Fibroblast of the aortic adventitia (primary cell): ENCODE data around the gene EZH2. TPM values are rescaled to one million over a fixed set of nuclear protein-coding genes. Genes with fewer than 3 reads are reported as not detected.

ENCODE experiments used
- DNase-seq: peaks from one replicate; pipeline ENCODE4 v3.0.0-alpha.2; 2010; ENCODE audit warnings: low read depth
- H3K4me3 ChIP-seq: 2 replicates; pipeline ENCODE4 v1.5.1; 2011; ENCODE audit warnings: low read depth, mild to moderate bottlenecking, control low read depth, low read length, moderate library complexity
- total RNA-seq: library from RNA; depleted of rRNA; stranded (reverse); fragments of >200 nt; gene quantifications from 2 replicates; pipeline ENCODE4 v1.2.3, GENCODE V29; 2012; ENCODE audit warnings: low replicate concordance
- TF ChIP-seq, protein P1 (sequence below): IDR thresholded peaks from 2 replicates; pipeline ENCODE4 v1.5.1; 2011; ENCODE audit warnings: mild to moderate bottlenecking, low read length, control low read depth, inconsistent platforms; ENCODE audit not compliant: insufficient read depth

Gene EZH2
- total RNA-seq, 1 donor: 30.1 TPM

DNA sequence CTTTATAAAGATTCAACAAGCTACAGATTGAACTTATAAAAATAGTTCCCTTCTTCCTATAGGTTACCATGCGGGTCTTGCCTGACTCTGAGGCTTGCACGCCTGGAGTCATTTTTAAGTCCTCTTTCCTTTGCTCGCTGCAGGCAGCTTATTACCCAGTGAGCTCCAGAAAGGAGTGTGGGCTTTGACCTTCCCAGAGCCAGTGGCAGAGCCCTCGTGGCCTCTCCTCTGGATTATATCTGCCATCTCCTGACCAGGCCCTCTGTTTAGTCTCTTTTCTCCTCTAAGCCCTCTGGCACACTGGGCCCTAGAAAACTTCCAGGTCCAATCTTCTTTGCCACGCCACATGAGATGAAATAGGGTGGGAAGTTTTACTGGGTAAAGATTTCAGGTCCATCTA is 39.9 kb upstream of the EZH2 start:
- DNase-seq: no peak
- TF ChIP-seq, protein P1, sequence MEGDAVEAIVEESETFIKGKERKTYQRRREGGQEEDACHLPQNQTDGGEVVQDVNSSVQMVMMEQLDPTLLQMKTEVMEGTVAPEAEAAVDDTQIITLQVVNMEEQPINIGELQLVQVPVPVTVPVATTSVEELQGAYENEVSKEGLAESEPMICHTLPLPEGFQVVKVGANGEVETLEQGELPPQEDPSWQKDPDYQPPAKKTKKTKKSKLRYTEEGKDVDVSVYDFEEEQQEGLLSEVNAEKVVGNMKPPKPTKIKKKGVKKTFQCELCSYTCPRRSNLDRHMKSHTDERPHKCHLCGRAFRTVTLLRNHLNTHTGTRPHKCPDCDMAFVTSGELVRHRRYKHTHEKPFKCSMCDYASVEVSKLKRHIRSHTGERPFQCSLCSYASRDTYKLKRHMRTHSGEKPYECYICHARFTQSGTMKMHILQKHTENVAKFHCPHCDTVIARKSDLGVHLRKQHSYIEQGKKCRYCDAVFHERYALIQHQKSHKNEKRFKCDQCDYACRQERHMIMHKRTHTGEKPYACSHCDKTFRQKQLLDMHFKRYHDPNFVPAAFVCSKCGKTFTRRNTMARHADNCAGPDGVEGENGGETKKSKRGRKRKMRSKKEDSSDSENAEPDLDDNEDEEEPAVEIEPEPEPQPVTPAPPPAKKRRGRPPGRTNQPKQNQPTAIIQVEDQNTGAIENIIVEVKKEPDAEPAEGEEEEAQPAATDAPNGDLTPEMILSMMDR: no peak
- H3K4me3 ChIP-seq: no peak overlapping the region

DNA sequence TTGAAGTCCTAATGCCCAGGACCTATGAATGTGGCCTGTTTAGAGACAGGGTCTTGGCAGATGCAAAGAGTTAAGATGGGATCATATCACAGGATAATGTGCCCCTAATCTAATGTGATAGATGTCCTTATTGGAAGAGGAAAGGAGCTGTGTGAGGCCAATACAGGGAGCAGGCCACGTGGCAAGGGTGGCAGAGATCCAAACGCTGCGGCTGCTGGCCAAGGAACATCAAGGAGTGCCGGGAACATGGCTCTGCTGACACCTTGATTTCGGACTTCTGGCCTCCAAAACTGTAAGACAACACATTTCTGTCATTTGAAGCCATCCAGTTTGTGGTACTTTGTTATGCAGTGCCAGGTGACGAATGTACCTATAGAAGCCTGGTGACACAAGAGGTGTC is 37.7 kb upstream of the EZH2 start:
- H3K4me3 ChIP-seq: no peak overlapping the region

DNA sequence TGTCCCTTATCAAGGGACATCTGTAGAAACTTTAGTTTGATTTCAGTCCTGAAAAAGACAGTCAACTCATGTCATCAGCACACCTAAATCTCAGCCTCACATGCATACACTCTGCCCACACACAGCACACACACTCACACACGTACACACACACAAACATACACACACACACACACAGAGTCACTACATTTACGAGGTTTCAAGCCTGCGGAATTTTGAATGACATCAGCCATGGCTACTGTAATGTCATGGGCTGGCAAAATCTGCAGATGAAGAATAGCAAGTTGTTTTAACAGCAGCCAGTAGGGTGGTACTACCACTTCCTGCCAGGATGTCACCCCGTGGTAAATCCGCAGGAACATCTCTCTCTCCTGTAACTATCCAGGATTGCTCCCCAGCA is 37.1 kb upstream of the EZH2 start:
- TF ChIP-seq, protein P1: no peak
- H3K4me3 ChIP-seq: no peak overlapping the region
- DNase-seq: no peak

More for the DNA sequence above, 37.7 kb upstream of the EZH2 start:
- TF ChIP-seq, protein P1: no peak
- no peak for DNase-seq

DNA sequence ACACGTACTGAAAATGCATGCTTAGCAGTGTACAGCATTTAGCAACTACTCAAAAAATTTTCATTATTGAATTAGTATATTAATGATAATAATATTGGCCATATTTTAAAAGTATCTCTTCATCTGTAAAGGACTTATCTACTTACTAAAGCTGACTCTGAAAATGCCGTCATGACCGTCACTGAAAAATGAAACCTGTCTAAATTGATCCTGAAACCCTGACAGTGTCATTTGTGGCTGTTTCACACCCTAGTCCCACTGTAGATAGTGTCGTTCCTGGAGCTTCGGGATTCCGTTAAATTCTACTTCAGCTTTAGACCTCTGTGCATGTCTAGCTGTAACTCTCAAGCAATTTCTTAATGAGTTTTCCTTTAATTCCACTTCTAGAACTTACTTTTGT is 35.8 kb upstream of the EZH2 start:
- H3K4me3 ChIP-seq: no peak overlapping the region
- TF ChIP-seq, protein P1: no peak
- DNase-seq: no peak

DNA sequence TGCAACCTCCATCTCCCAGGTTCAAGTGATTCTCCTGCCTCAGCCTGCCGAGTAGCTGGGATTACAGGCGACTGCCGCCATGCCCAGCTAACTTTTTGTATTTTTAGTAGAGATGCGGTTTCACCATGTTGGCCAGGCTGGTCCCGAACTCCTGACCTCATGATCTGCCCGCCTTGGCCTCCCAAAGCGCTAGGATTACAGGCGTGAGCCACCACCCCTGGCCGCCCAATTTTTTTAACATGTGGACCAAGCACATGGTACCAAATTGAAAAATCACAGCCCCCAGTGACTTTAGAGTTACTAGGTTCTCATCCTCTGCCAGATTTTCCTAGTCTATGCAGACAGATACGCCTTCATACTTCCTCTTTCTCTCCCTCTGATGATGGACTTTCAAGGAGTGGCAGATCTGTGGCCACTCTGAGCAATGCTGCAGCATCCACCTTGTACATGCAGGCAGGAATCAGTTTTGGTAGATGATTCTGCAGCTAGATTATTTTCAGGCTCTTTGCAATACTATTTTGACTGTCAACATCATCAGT is 34.0 kb upstream of the EZH2 start:
- no peak for DNase-seq
- H3K4me3 ChIP-seq: no peak overlapping the region
- TF ChIP-seq, protein P1: no peak

DNA sequence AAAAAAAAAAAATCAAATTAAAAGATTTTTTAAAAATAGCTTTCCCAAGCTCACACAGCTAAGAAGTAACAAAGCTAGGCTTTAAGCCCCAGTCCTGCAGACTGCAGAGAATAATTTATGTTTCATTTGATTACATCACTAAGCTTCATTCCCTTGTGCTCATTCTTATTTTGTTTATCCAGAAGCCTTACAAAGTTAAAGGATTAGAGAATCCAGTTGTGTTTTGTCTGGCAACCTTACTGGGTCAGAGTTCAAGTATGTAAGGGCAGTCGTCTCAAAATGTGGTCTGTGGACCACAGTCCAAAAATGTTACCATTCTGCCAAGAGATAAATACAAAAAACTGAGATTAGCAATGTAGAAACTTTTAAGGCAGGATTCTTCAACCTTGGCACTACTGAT is 32.1 kb upstream of the EZH2 start:
- DNase-seq: peak; percentile 95
- H3K4me3 ChIP-seq: no peak overlapping the region
- TF ChIP-seq, protein P1: no peak

DNA sequence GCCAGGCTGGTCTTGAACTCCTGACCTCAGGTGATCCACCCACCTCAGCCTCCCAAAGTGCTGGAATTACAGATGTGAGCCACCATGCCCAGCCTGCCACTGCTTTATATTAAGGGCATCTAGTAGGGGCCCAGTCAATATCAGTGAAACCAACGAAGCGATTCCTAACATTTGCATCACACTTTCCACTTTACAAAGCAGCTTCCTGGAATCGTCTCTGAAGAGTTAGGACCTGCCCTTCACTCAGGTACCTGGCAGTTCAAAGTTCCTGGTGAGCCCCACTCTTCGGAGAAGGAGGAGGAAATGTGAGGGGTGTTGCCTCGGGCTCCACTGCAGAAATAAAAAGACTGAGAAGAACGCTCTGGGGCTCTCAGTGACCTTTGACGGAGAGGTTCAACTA is 31.1 kb upstream of the EZH2 start:
- no peak overlapping the region for H3K4me3 ChIP-seq
- DNase-seq: no peak
- TF ChIP-seq, protein P1: no peak
